Activated CD8-positive, alpha-beta memory T cell treated with anti-CD3 and anti-CD28 coated beads, Interleukin-2, amount 10 ng/mL, durations not matched to agents 7 days and 5 days (primary cell): ENCODE results near the gene JHY. TPM values are rescaled to one million over a fixed set of nuclear protein-coding genes. Genes with fewer than 3 reads are reported as not detected.

ENCODE experiments used
- ATAC-seq: fragments of 150-1000 bp; cut with Tn5 transposase; one replicate; pipeline ENCODE4 v1.10.0; 2021; ENCODE audit warnings: moderate library complexity
- CTCF ChIA-PET: fragments of 350-600 bp; sonication (Branson Sonifier 250); formaldehyde crosslinking; loops from one replicate; lab custom pipeline; 2021; ENCODE audit warnings: antibody characterized with exemption; lab: Charles Lee
- DNase-seq: peaks from one replicate; pipeline ENCODE4 v3.0.0-alpha.2; 2020
- H3K27ac Mint-ChIP-seq: one replicate; pipeline ENCODE4 v1.8.0; 2021; ENCODE audit warnings: mild to moderate bottlenecking, mixed read lengths
- H3K27me3 Mint-ChIP-seq: one replicate; pipeline ENCODE4 v1.8.0; 2021; ENCODE audit warnings: mixed read lengths
- H3K36me3 Mint-ChIP-seq: one replicate; pipeline ENCODE4 v1.8.0; 2021; ENCODE audit warnings: mild to moderate bottlenecking, mixed read lengths
- H3K4me1 Mint-ChIP-seq: one replicate; pipeline ENCODE4 v1.8.0; 2021; ENCODE audit warnings: mixed read lengths
- H3K4me3 Mint-ChIP-seq: one replicate; pipeline ENCODE4 v1.8.0; 2021; ENCODE audit warnings: mild to moderate bottlenecking, moderate library complexity, mixed read lengths
- H3K9me3 Mint-ChIP-seq: one replicate; pipeline ENCODE4 v1.8.0; 2022; ENCODE audit warnings: low read depth, mixed read lengths
- total RNA-seq, 2 experiments: library from RNA; stranded (reverse); gene quantifications; one replicate each; pipeline ENCODE4 v1.2.3, GENCODE V29; 2021

JHY gene
- total RNA-seq, 2 experiments from 2014 or later = 3.2 to 4.3 TPM

DNA sequence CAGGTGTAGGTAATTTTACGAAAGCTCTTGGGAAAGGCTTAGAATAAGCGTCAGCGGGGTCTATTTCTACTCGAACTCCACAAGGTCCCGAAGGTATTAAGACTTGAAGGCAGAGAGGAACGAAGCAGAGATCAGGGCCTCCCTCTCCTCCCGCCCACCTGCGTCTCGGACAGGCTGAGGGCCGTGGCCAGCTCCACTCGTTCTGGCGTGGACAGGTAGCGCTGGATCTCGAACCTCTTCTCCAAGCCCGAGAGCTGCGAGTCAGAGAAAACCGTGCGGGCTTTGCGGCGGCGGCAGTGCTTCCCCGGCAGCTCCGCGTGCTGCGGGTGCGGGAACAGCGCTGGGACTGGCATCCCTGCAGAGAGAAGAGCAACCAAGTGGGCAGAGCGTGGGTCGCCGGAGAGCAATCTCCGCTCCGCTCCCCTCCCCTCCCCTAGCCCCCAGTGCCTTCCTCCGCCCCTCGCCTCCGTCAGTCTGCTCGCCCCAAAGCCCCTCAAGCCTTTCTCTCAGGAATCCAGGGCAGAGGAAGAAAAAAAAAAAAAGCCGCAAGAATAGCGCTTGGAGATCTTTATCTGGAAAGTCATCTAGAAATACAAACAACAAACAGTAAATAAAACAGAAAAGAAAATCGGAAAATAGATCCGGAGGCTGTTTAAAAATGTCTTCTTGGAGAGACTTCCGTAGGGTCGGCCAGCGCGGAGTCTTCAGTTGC, 96.7 kb downstream of the JHY start:
- no peak for DNase-seq
- ATAC-seq = no peak
- H3K36me3 Mint-ChIP-seq = peaks cover 4% of the 10 kb centered on the region
- H3K27me3 Mint-ChIP-seq = peaks cover 95% of the 10 kb centered on the region
- H3K4me3 Mint-ChIP-seq = no peak overlapping the region
- peaks cover 40% of the 10 kb centered on the region for H3K4me1 Mint-ChIP-seq
- CTCF ChIA-PET = interaction anchor here (0.6 kb wide), 1 partner anchor 11 kb away, joined by 3 read pairs; no protein-coding TSS in a partner anchor
- peaks cover 2% of the 10 kb centered on the region for H3K9me3 Mint-ChIP-seq
- H3K27ac Mint-ChIP-seq = peak overlapping the region; percentile 24

DNA sequence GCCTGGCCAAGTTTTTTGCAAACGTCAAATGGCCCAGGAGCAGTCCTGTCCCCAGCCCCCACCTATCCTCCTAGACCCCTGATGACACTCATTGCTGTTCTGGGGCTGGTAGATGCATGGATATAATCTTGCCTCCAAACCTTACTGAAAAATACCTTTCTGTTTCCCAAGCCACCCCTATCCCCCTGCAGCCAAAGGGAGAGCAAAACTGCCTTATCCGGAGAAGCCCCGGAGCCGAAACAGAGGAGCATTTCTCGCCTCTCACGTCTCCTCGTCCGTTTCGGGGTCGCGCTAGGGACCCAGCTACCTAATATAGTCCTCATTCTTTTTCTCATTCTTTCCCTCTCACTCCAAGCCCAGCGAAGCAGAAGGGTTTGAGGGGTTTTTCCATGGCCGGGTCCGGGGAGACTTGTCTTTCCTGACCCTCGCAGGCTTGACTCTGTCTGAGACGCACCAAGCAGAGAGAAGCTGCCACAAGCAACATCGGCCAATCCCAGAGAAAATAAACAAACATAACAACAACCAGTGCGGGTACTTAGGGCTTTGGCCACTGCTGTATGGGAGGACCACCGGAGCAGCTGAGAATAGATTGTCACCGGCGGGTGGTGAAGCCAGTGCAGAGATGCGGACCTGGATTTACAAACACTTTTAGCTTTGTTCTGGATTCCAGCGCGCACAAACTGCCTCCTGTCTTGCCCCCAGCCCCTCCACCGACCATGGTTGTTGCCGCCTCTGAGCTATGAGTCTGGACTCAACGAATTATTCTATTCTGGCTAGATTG, 97.4 kb downstream of the JHY start:
- Mint-ChIP-seq H3K4me1 (peaks cover 43% of the 10 kb centered on the region), H3K27ac (peak overlapping the region; percentile 24), H3K27me3 (peaks cover 95% of the 10 kb centered on the region), H3K4me3 (no peak overlapping the region), H3K9me3 (peaks cover 2% of the 10 kb centered on the region), H3K36me3 (peaks cover 4% of the 10 kb centered on the region)
- CTCF ChIA-PET = interaction anchor here (0.5 to 0.6 kb wide), 2 partner anchors 10 to 1647 kb away, joined by 3 read pairs; no protein-coding TSS in a partner anchor
- ATAC-seq (no peak), DNase-seq (no peak)

DNA sequence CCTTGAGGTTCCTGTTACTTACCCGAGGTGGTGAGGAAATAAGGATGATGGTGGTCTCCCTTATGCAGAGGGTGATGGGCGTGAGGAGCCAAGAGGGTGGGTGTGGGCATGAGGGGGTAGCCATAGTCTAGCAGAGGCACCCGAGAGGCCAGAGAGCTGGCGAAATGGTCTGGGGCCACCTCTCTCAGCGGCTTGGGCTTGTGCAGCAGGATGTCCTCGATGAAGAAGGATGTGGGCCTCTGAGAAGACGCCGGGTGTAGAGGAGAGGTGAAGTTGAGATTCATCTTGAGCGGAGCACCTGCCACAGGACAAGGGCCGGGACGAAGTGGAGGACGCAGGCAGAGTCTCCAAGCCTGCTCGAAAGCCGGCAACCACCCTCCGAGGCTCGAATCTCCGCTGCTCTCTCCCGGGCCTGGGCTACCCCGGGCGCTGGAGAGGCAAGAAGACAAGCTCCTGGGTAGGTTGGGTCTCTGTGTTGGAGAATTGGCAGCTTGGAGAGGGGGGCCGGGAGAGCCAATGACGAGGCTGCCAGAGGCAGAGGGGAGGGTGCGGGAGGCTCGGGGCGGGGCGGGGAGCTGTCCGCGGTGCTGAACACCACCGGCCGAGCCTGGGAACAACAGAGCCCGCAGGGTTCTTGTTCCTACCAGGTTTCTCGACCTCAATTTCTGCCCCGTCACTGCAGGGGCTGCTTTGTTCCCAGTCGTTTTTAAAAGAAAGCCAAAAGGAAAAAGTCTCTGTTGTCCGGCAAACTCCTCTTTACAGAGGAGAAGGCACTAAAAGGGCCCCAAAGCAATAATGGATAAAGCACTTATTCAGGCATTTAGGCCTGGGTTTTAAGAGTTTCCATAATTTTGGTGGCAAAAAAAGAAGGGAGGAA, 99.1 kb downstream of the JHY start, which contains the start of gene BSX:
Gene BSX, minus strand, starts transcription at position 447 of the 877 bp plus-strand sequence. Its CDS starts 163 bp downstream, at position 284.
- CTCF ChIA-PET = interaction anchor here (2.1 kb wide), 1 partner anchor 73 kb away, joined by 6 read pairs; no protein-coding TSS in a partner anchor
- peaks cover 40% of the 10 kb centered on the region for H3K4me1 Mint-ChIP-seq
- peak; percentile 67 for DNase-seq

DNA sequence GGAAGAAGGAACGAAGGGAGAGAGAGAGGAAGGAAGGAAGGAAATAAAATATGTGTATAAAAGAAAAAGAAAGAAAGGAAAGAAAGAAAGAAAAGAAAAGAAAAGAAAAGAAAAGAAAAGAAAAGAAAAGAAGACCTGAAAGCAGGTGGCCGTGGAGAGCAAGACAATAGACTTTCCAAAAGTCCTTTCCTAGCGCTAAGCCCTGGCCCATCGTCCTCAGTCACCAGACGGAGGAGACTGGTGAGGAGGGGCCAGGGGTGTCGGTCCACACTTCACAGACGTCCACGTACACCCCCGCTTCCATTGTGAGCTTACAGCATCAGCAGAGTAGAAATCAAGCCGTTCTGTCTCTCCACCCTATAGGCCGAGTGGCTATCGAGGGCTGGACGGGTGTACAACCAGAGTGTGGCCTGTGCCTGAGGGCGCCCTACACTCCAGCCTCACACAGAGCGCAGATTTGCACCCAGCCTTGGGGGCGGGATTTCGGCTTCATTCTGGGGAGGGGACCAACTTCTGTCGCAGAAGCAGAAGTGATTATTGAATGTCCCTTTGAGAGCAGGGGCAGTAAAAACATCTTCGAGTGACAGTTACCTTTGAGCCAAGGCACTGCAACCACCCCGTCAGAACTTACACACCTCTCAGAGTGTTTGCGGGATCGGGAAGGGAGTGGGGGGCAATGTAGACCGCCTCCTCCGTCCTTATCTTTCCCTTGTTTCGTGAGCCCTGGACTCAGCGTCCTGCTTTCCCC, 101.1 kb downstream of the JHY start:
- Mint-ChIP-seq H3K4me1 (peaks cover 24% of the 10 kb centered on the region), H3K9me3 (no peaks in the 10 kb centered on the region), H3K36me3 (no peaks in the 10 kb centered on the region), H3K27me3 (peaks cover 88% of the 10 kb centered on the region), H3K27ac (no peak overlapping the region), H3K4me3 (peak overlapping the region; percentile 75)
- ATAC-seq = no peak
- CTCF ChIA-PET = interaction anchor here (1.0 to 2.1 kb wide), 5 partner anchors 39 to 71 kb away, joined by 3 to 6 read pairs (median 4); no protein-coding TSS in a partner anchor
- DNase-seq = no peak

More for the DNA sequence above, 99.1 kb downstream of the JHY start, which contains the start of gene BSX:
- Mint-ChIP-seq H3K36me3 (peaks cover 2% of the 10 kb centered on the region), H3K9me3 (peaks cover 2% of the 10 kb centered on the region), H3K4me3 (no peak within 1 kb of the TSS), H3K27me3 (peaks cover 94% of the 10 kb centered on the region), H3K27ac (no peak within 1 kb of the TSS)
- peak; percentile 62 for ATAC-seq

DNA sequence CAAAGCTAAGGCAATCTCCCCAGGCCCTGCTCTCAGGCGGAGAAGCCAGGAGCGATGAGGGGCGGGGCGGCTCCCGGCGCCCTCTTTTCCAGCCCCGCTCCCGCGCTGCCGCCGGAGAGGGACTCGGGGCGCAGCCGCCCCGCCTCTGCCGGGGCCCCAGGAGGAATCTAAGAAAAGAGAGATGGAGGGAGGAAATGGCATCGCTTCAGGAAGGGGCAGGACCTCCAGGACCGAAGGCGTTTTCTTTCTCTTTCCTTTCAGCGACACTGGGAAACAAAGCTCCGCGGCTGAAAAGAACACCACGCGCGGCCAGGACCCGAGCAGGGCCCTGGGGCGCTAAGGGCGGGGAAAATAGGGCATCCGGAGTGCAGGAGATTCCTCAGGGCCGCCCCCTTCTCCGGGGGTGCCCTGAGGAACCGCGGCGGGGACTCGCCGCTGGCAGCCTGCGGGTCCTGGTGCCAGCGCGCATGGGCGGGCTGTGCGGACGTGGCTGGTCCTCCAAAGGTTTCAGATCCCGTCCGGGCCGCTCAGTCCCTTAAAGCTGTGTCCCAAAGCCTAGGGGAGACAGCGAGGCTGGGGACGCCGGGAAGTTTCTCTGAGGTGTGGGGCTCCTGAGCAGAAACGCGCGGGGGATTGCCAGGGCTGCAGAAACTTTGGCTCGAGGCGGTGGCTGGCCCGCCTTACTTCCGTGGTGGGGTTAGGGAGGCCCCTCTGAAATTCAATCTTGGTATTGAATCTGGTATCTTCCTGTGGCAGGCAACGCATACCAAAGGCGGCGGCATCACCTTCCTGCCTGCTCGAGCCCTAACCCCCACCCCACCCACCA, 101.8 kb downstream of the JHY start:
- H3K9me3 Mint-ChIP-seq = peaks cover 4% of the 10 kb centered on the region
- H3K36me3 Mint-ChIP-seq = no peaks in the 10 kb centered on the region
- peak overlapping the region; percentile 26 for H3K27ac Mint-ChIP-seq
- H3K4me1 Mint-ChIP-seq = peaks cover 22% of the 10 kb centered on the region
- peak overlapping the region; percentile 75 for H3K4me3 Mint-ChIP-seq
- ATAC-seq (peak; percentile 57), DNase-seq (peak; percentile 43)
- peaks cover 88% of the 10 kb centered on the region for H3K27me3 Mint-ChIP-seq
- CTCF ChIA-PET = interaction anchor here (1.0 to 1.3 kb wide), 4 partner anchors 38 to 69 kb away, joined by 3 to 6 read pairs (median 4); no protein-coding TSS in a partner anchor

DNA sequence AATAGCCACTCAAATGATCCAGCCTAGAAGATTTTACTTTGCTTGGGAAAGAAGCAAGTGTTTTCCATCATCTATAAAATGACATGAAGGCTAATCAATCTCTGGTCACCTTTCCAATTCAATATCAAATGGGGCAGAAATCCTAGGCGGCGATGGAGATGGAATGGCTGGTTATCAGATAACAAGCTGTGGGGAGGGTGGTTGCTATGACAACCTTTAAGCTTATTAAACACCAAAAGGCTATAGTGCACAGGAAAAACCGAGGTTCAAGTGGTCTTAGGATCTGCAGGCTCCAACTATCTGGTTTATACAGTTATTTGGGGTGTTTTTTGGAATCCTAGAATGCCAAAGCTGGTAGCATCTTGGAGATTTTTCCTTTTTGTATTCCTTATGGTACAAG, 113.0 kb downstream of the JHY start:
- H3K27ac Mint-ChIP-seq = no peak overlapping the region
- peaks cover 2% of the 10 kb centered on the region for H3K9me3 Mint-ChIP-seq
- H3K27me3 Mint-ChIP-seq = peaks cover 44% of the 10 kb centered on the region
- DNase-seq (no peak), ATAC-seq (no peak)
- H3K4me3 Mint-ChIP-seq = no peak overlapping the region
- CTCF ChIA-PET = no interaction called here
- H3K36me3 Mint-ChIP-seq = no peaks in the 10 kb centered on the region
- H3K4me1 Mint-ChIP-seq = no peaks in the 10 kb centered on the region

DNA sequence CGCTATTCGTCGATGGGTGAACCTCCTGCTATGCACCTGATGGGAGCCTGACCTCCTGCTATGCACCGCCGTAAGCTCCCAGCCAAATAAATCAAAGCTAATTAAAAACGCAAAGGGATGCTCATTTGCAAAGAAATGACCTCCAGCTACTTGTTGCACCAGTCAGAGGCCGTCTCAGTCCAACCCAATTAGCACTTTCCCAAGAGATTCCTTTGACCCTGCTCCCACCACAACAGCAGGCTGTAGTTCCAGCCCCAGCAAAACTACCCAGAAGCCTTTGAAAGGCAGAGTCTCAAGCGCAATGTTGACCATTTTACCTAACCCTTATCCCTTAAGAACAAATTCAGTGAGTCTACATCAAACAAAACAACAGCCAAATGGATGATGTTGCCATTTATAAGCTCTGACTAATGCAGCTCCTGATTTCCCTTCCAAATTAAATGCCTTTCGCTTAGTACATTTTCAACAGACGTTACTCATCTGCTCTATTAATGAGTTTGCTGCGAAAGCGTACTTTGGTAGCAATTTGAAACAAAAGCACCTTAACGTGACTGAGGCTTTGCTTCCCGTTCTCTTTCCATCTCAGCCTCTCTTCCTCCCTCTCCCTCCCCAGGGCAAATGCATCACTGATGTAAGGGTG, 116.3 kb downstream of the JHY start:
- H3K27me3 Mint-ChIP-seq = peaks cover 39% of the 10 kb centered on the region
- DNase-seq (no peak), ATAC-seq (no peak)
- H3K4me1 Mint-ChIP-seq = no peaks in the 10 kb centered on the region
- H3K9me3 Mint-ChIP-seq = no peaks in the 10 kb centered on the region
- H3K4me3 Mint-ChIP-seq = no peak overlapping the region
- H3K36me3 Mint-ChIP-seq = no peaks in the 10 kb centered on the region
- no peak overlapping the region for H3K27ac Mint-ChIP-seq
- CTCF ChIA-PET = interaction anchor here (1.3 kb wide), 1 partner anchor 55 kb away, joined by 5 read pairs; no protein-coding TSS in a partner anchor

DNA sequence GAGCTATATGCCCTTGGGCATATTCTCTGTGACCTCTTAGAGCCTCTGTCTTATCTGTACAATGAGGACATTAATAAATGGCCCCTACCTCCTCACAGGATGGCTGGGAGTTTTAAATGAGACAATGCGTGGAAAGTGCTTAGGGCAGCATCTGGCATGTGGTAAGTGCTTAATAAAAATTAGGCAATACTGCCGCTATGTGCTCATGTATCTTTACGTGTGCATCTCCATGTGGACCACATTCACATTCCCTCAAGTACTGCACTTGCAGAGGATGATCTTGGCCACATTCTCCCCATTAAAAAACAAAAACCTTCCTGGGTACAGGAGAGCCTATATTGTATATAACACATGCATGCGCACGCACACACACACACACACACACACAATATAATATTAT, 118.2 kb downstream of the JHY start:
- DNase-seq = no peak

DNA sequence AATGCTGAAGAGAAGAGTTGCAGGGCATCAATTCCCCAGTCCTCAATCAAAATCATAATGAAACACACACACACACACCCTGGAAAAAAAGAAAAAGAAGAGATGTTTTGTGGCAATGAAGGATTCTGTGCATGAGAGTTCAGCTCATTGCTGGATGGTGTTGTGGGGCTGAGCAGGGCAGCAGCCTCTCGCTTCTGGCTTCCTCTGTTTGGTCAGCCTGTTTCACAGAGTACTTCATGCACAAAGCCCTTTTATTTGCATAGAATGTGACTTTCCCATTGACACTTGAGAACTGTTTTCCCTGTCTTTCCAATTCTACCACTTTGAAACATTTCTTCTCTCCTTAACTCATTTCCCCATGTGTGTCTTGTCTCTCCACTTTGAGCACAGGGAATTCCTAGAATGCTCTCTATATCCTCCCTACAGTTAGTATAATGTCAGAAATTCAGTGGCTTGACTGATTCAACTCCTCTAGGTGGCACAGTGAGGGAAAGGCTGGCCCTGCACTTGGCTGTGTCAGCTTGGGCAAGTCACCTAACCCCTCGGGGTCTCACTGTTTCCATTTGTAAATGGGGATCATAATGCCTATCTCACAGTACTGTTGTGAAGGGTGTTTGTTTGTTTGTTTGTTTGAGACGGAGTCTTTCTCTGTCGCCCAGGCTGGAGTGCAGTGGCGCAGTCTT, 124.4 kb downstream of the JHY start:
- DNase-seq = no peak
- Mint-ChIP-seq H3K4me1 (no peaks in the 10 kb centered on the region), H3K36me3 (no peaks in the 10 kb centered on the region), H3K4me3 (no peak overlapping the region), H3K27me3 (peaks cover 10% of the 10 kb centered on the region), H3K27ac (no peak overlapping the region), H3K9me3 (no peaks in the 10 kb centered on the region)
- CTCF ChIA-PET = interaction anchor here (0.7 kb wide), 1 partner anchor 16 kb away, joined by 4 read pairs; no protein-coding TSS in a partner anchor
- no peak for ATAC-seq

More for the DNA sequence above, 118.2 kb downstream of the JHY start:
- Mint-ChIP-seq H3K4me1 (no peaks in the 10 kb centered on the region), H3K36me3 (no peaks in the 10 kb centered on the region), H3K9me3 (no peaks in the 10 kb centered on the region), H3K4me3 (no peak overlapping the region), H3K27ac (no peak overlapping the region), H3K27me3 (peaks cover 26% of the 10 kb centered on the region)
- ATAC-seq = no peak
- CTCF ChIA-PET = no interaction called here
